HG02571 (cell line): ENCODE data around the gene VIPR2.
"Not testable (repeated sequence)": the region's sequence is repeated elsewhere in the genome, so short reads cannot be mapped to it uniquely, and the experiment has no call there.

Source experiments
- ATAC-seq: cut with Tn5 transposase; IDR thresholded peaks from one replicate; pipeline ENCODE4 v1.9.1; 2021; ENCODE audit warnings: mild to moderate bottlenecking, moderate library complexity; ENCODE audit not compliant: unreplicated experiment

VIPR2 gene, protein sequence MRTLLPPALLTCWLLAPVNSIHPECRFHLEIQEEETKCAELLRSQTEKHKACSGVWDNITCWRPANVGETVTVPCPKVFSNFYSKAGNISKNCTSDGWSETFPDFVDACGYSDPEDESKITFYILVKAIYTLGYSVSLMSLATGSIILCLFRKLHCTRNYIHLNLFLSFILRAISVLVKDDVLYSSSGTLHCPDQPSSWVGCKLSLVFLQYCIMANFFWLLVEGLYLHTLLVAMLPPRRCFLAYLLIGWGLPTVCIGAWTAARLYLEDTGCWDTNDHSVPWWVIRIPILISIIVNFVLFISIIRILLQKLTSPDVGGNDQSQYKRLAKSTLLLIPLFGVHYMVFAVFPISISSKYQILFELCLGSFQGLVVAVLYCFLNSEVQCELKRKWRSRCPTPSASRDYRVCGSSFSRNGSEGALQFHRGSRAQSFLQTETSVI

GRCh38 chr7:159144758-159145489 is at the start of gene VIPR2:
TSS of gene VIPR2 (minus strand) at chr7:159144867. CDS start at chr7:159144771, 96 bp downstream.
- ATAC-seq = no peak

- no peak for ATAC-seq
These were observed 49.0 kb upstream of the VIPR2 start for GRCh38 chr7:159193543-159194090.

- ATAC-seq = no peak
These were observed 48.2 kb upstream of the VIPR2 start for GRCh38 chr7:159192725-159193453.

GRCh38 chr7:159192013-159192412 is 47.3 kb upstream of the VIPR2 start:
- no peak for ATAC-seq

GRCh38 chr7:159191236-159191635 is 46.6 kb upstream of the VIPR2 start:
- no peak for ATAC-seq

DNA sequence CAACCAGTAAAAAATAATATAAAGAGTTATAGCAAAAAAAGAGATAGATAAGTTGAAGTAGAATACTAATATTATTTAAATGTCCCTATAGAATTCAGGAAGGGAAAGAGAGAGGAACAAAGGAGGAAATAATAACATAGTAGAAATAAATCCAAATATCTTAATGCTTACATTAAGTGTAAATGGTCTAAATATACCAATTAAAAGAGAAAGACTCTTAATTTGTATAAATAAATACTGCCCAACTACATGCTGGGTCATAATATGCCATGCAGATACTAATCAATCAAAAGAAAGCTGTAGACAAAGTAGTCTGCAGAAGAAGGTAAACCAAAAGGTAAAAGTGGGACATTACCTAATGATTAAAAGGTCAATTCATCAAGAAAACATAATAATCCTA is 43.3 kb upstream of the VIPR2 start:
- no peak for ATAC-seq

GRCh38 chr7:159179241-159179640 is 34.6 kb upstream of the VIPR2 start:
- no peak for ATAC-seq

DNA sequence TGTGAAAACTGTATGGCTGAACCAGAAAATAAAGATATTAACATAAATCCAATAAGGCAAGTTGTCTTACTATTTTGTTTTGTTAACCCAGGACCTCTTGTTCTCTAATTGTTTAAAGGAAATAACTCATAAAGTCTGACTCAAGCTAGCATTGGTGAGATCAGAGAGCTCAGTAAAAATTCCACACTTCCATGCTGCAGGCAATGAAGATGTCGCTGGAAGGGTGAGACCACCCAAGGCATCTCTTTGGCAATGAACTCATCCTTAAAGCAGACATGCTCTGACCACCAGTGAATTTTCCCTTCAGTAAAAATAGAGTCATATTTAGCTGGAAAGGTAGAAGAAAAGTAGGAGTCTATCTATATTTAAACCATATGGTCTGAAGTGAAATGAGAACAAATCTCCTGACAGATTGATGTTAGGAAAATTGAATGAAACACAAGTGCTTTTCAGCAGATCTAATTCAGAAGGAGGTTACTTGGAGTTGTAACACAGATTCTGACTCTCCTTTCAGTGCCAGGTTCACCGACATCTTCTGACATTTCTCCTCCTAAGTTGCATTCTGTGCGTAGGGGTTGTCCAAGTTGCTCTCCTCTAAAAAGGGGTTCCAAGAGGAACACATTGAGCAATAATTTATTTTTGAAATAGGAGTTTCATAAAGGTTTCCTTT is 32.8 kb upstream of the VIPR2 start:
- ATAC-seq = no peak

DNA sequence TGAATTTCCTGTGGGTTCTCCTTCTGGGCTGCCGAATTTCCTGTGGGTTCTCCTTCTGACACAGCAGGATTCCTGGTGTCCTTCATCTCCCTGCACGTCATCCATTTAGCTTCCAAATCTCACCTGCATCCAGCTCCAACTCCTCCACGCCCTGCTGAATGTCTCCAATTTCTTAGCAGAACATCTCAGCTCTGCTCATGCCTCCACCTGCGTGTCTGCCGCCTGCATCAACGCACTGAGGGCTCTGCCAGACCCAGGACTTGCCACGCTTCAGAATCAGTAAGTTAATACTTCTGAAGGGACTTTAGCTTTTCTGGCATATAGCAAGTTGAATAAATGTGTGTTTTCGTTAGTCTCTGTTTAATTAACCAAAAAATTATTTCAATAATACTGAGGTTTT is 31.1 kb upstream of the VIPR2 start:
- no peak for ATAC-seq

GRCh38 chr7:159175100-159175499 is 30.4 kb upstream of the VIPR2 start:
- not testable (repeated sequence) for ATAC-seq

DNA sequence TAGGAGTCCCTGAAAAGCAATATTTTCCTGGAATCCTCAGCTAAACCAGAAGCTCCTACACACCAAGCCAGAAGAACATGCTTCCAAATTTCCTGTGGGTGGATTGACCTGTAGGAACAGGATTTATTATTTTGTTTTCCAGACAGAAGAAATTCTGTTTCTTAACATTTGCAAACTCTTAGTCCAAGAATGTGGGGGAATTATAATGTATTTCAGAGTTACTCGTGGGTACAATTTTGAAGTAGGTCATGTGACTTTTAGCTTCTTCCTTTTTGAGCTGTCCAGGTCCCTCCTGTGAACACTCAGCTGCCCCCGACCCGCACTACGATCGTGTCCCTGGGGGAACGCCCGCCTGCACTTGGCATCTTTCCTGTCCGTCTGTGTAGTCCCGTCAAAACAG is 27.7 kb upstream of the VIPR2 start:
- no peak for ATAC-seq

GRCh38 chr7:159169391-159169790 is 24.7 kb upstream of the VIPR2 start:
- no peak for ATAC-seq

- no peak for ATAC-seq
These were observed 22.5 kb upstream of the VIPR2 start for GRCh38 chr7:159167139-159167538.

- ATAC-seq = no peak
These were observed 21.9 kb upstream of the VIPR2 start for GRCh38 chr7:159166530-159166929.

DNA sequence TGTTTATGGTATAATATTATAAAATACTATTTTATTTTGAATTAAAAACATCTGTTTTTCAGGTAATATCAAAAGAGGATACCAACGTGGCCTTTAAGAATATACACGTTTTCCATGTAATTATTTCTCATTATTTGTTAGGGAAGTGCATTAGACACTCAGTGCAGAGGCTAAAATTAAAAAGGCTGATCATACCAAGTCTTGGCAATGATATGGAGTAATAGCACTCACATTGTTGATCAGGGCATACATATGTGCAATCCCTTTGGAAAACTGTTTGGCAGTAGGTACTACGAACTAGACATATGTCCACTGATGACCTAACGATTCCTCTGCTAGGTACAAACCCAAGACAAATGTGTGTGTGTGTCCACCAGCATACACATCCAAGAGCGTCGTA is 20.7 kb upstream of the VIPR2 start:
- no peak for ATAC-seq

DNA sequence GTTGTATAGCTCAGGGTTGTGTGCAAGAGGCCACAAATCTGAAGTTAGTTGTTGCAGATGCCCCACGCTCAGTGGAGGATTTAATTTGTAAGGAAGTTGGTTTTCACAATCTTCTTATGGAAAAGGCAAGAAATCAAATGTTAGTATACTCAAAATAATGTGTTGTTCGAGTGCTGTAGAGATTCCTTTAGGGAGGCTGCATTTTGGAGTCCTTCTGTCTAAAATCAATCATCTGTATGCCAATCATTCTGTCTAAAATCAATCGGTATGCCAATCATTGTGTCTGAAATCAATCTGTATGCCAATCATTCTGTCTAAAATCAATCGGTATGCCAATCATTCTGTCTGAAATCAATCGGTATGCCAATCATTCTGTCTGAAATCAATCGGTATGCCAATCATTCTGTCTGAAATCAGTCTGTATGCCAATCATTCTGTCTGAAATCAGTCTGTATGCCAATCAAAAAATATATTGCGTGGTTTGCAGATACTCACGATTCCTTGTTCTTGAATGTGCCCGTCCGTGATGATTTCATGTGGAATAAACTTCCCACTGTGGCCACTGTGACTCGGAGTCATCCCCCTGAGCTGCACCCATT is 19.1 kb upstream of the VIPR2 start:
- ATAC-seq = not testable (repeated sequence)

DNA sequence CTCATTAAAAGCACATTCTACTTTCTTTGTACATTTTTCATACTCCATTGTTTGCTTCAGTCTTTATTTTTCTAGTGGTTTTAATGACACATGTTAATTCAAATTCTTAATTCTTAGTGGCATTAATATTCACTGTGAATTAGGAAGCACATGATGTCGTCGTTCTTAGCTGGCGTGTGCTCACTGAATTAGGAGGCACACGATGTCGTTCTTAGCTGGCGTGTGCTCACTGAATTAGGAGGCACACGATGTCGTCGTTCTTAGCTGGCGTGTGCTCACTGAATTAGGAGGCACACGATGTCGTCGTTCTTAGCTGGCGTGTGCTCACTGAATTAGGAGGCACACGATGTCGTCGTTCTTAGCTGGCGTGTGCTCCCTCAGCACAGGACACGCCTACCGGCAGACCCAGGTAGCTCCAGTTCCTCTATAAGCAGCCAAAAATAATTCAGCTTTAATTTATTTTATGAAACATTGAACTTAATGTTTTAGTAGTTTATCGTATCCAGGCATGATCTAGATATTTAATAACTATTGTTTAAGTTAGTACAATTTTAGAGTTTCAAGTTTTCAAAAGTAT is 17.5 kb upstream of the VIPR2 start:
- not testable (repeated sequence) for ATAC-seq

GRCh38 chr7:159160450-159160849 is 15.8 kb upstream of the VIPR2 start:
- ATAC-seq = no peak

DNA sequence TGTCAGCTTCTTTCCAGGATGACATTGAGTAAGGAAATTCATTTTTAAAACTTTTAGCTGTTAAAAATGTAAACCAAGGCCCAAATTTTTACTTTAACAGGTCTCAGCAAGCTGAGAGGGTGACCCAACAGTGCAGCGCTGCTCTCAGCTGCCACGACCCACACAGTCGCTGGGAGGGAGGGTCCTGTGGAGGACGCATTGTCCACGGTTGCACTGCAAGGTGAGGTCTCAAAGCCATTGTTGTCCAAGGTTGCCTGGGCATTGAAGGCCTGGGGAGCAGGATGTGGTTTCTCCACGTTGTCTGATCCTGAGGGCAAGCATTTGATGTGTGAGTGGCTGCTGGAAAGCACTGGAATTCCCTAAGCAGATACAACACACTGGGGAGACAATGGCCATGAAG is 15.1 kb upstream of the VIPR2 start:
- ATAC-seq = no peak

DNA sequence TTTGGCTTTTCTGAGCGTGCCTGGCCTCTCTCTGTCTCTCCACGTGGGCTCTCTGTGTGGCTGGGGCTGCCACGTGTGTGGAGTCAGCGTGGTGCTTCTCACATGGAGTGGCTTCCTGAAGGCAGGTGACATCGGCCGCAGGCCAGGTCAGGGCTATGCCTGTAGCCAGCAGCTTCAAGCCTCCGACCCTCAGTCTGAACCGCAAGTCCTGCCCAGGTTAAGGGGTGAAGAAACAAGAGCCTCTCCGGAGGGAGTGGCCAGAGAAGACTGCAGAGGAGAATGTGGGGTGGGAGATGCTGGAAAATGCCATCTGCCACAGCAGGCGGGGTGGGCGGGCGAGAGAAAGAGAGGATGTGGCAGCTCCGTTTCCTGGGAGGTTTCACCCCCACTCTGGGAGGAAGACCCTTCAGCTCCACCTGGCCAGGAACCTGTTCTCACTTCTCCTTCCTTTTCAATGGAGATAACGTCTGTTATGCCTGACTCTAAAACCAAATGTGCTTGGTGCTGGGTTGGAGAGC is 14.3 kb upstream of the VIPR2 start:
- no peak for ATAC-seq
